ENCODE measurements around the gene POU3F2. TPM values are rescaled to one million over a fixed set of nuclear protein-coding genes. Genes with fewer than 3 reads are reported as not detected.

Gene POU3F2
- total RNA-seq, 1 experiment from 2014 or later, result 0.07 TPM

GRCh38 chr6:98877250-98877649, 42.9 kb downstream of the POU3F2 start:
- Histone ChIP-seq H2AFZ (ENCODE audit: low read length) (no peak overlapping the region), H3K27me3 (ENCODE audit: low read length) (no peaks in the 10 kb centered on the region), H3K4me3 (ENCODE audit: low read length) (no peak overlapping the region), H3K27ac (ENCODE audit: low read length) (no peak overlapping the region), H4K20me1 (ENCODE audit: low read length) (no peaks in the 10 kb centered on the region), H3K4me2 (ENCODE audit: low read length) (no peak overlapping the region), H3K9ac (ENCODE audit: low read length) (no peak overlapping the region), H3F3A (ENCODE audit: low read length, unreplicated experiment) (no peaks in the 10 kb centered on the region), H3K36me3 (ENCODE audit: low read depth, low read length) (no peaks in the 10 kb centered on the region), H3K4me1 (ENCODE audit: insufficient read depth, low read length) (no peaks in the 10 kb centered on the region), H3K9me2 (replicated peaks; ENCODE audit: low read length) (no peaks in the 10 kb centered on the region), H3K9me3 (ENCODE audit: low read length) (no peaks in the 10 kb centered on the region), H3K79me2 (ENCODE audit: low read length) (no peaks in the 10 kb centered on the region)
- CTCF ChIA-PET, result no interaction called here
- intact Hi-C loops (cut with micrococcal nuclease), result no loop called here
- TF ChIP-seq EZH2 (IDR thresholded peaks at IDR 0.05; ENCODE audit: low read length, unreplicated experiment) (no peak), EZH2phosphoT487 (IDR thresholded peaks at IDR 0.05; ENCODE audit: borderline replicate concordance, low read length) (no peak), CTCF (conservative IDR thresholded peaks at IDR 0.05; ENCODE audit: low read depth, low read length) (no peak)
- ATAC-seq (no peak), DNase-seq (no peak)
- BruUV-seq (replicated peaks), result no TSS peak
- POLR2A ChIA-PET (ENCODE audit: unreplicated experiment), result no interaction called here

- Histone ChIP-seq H3K9me2 (replicated peaks; ENCODE audit: low read length) (no peaks in the 10 kb centered on the region), H3K4me3 (ENCODE audit: low read length) (no peak overlapping the region), H2AFZ (ENCODE audit: low read length) (no peak overlapping the region), H3K79me2 (ENCODE audit: low read length) (no peaks in the 10 kb centered on the region), H3K36me3 (ENCODE audit: low read depth, low read length) (no peaks in the 10 kb centered on the region), H3K4me2 (ENCODE audit: low read length) (no peak overlapping the region), H3K4me1 (ENCODE audit: insufficient read depth, low read length) (no peaks in the 10 kb centered on the region), H3K27ac (ENCODE audit: low read length) (no peak overlapping the region), H4K20me1 (ENCODE audit: low read length) (no peaks in the 10 kb centered on the region), H3K9ac (ENCODE audit: low read length) (no peak overlapping the region), H3F3A (ENCODE audit: low read length, unreplicated experiment) (no peaks in the 10 kb centered on the region), H3K27me3 (ENCODE audit: low read length) (no peaks in the 10 kb centered on the region), H3K9me3 (ENCODE audit: low read length) (no peaks in the 10 kb centered on the region)
- intact Hi-C loops (cut with micrococcal nuclease), result no loop called here
- CTCF ChIA-PET, result no interaction called here
- TF ChIP-seq CTCF (conservative IDR thresholded peaks at IDR 0.05; ENCODE audit: low read depth, low read length), result no peak
- TF ChIP-seq EZH2 (IDR thresholded peaks at IDR 0.05; ENCODE audit: low read length, unreplicated experiment), result no peak
- TF ChIP-seq EZH2phosphoT487 (IDR thresholded peaks at IDR 0.05; ENCODE audit: borderline replicate concordance, low read length), result no peak
- DNase-seq (no peak), ATAC-seq (no peak)
- no TSS peak for BruUV-seq (replicated peaks)
- POLR2A ChIA-PET (ENCODE audit: unreplicated experiment), result no interaction called here
Observed at GRCh38 chr6:98880486-98880885, 46.1 kb downstream of the POU3F2 start.

- Histone ChIP-seq H3K36me3 (ENCODE audit: low read depth, low read length) (no peaks in the 10 kb centered on the region), H3K27me3 (ENCODE audit: low read length) (no peaks in the 10 kb centered on the region), H3K79me2 (ENCODE audit: low read length) (no peaks in the 10 kb centered on the region), H3K9me2 (replicated peaks; ENCODE audit: low read length) (no peaks in the 10 kb centered on the region), H2AFZ (ENCODE audit: low read length) (no peak overlapping the region), H3K4me1 (ENCODE audit: insufficient read depth, low read length) (no peaks in the 10 kb centered on the region), H3F3A (ENCODE audit: low read length, unreplicated experiment) (no peaks in the 10 kb centered on the region), H3K9me3 (ENCODE audit: low read length) (no peaks in the 10 kb centered on the region), H3K27ac (ENCODE audit: low read length) (no peak overlapping the region), H4K20me1 (ENCODE audit: low read length) (no peaks in the 10 kb centered on the region), H3K4me2 (ENCODE audit: low read length) (no peak overlapping the region), H3K9ac (ENCODE audit: low read length) (no peak overlapping the region), H3K4me3 (ENCODE audit: low read length) (no peak overlapping the region)
- POLR2A ChIA-PET (ENCODE audit: unreplicated experiment), result no interaction called here
- TF ChIP-seq EZH2 (IDR thresholded peaks at IDR 0.05; ENCODE audit: low read length, unreplicated experiment) (no peak), EZH2phosphoT487 (IDR thresholded peaks at IDR 0.05; ENCODE audit: borderline replicate concordance, low read length) (no peak), CTCF (conservative IDR thresholded peaks at IDR 0.05; ENCODE audit: low read depth, low read length) (no peak)
- intact Hi-C loops (cut with micrococcal nuclease), result no loop called here
- no peak for DNase-seq
- no TSS peak for BruUV-seq (replicated peaks)
- CTCF ChIA-PET, result no interaction called here
- ATAC-seq, result no peak
Observed at GRCh38 chr6:98885330-98885729, 51.0 kb downstream of the POU3F2 start.

Data from PC-3 (cell line).